ENCODE measurements around the gene PLCL1.
A peak's percentile ranks its signal among the peaks of the same experiment; 100 is the strongest.

The PLCL1 gene

DNA sequence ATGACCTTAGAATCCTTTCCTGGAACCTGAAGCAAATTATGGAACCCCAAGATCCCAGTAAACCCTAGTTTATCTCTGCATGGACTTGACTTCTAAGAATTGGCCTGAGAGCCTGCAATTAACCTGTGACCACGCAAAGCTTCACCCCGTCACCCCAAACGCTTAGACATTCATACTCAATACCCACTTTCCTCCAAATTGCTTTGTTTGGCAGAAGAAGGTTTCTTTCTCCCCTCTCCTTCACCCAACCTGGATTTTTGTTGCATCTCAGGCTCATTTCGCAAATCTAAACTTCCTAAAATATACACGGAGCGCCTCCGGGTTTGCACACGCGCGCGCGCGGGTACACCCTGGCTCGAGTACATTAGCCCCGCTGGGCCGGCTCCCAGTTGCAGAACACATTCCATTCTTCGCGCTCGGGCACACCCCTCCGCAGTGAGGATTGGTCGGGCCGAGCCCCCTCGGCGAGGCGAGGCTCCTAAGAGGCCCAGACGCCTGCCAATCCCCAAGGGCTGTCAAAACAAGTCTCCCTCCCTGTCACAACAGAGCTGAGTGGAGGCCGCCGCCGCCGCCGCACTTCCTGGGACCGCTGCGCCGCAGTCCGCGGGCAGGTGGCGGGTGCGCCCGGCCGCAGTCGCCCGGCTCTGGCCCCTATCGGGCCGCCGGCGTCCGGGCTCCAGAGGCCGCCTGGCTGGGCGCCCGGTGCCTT is at the start of gene PLCL1:
TSS of gene PLCL1 (plus strand) at position 545 of the 709 bp plus-strand sequence.
- peak; percentile 39 for DNase-seq

DNA sequence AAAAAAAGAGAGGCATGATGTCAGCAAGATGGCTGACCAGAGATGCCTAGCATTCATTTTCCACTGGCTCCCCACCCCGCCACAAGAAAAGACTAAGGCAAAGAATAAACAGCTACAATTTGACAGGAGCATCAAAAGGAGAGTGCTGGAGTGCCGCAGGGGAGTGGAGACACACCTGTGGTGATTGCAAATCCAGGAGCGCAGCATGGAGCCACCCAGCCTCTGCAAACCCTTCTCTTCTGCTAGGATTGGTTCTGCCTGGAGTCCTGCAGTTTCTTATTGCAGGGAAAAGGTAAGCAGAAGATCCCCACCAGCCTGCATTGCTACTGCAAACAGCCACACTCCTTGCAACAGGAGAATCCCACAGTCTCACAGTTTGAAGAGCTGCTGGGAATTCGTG is 45.4 kb upstream of the PLCL1 start:
- no peak for DNase-seq

DNA sequence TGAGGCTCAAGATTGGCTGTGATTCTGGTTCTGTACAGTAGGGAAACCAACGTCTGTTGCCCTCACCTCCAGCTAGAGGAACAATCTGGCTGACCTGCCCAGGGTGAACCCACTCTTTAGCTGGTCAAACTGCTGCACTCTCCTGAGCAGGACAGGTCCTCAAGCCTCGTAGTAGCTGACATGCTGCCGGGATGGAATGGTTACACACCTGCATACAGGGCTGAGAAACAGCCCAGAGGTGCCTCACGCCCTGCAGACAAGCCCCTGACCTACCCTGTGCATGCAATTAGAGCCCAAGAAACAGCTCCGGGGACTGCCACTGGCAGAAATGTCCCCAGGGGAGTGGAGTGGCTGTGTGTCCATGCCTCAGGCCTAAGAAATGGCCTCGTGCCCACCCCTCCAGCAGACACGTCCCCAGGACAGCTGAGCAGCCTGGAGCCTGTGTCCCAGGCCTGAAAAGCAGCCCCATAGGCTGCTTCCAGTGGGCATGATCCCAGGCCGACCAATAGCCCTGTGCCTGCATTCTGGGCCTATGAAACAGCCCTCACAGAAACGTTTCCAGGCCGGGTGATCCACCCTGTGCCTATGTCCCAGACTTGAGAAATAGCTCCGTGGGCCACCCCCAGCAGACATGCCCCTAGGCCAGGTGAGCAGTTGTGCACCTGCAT is 44.6 kb upstream of the PLCL1 start:
- DNase-seq: no peak

DNA sequence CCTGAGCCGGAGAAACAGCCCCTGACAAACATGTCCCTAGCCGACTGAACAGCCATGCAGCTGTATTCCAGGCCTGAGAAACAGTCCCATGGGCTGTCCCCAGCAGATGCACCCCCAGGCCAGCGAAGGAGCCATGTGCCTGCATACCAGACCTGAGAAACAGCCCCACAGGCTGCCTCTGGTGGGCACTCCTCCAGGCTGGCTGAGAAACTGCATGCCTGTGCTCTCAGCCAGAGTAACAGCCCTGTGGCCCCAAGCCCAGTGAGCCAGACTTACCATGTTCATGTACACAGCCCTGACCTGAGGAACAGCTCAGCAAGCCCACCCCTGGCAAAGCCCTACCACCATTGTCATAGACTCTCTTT is 44.1 kb upstream of the PLCL1 start:
- no peak for DNase-seq

DNA sequence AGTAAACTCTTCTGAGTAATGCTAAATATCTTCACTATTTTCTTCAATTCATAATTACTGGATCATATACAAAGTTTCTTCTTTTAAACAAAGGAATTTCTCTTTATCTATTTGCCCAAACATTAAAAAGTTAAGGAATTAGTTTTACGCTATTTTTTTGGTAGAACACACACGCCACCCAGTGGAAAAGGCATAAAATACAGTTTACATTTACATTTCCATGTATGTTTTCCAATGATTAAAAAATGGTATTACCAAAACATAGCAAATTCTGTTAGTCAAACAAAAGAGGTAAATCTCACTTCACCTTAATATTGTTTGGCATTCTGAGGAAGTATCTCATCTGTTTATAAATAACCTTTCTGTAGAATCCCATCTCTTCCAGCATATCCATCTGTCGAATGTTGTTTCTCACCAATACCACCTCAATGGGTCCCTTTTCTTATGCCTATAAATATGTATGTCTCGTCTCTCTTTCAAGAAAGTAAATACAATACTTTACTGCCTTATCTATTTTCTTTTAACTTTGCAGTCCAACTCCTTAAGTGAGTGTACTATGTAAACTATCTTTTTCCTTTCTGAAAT is 26.5 kb upstream of the PLCL1 start:
- DNase-seq: no peak

DNA sequence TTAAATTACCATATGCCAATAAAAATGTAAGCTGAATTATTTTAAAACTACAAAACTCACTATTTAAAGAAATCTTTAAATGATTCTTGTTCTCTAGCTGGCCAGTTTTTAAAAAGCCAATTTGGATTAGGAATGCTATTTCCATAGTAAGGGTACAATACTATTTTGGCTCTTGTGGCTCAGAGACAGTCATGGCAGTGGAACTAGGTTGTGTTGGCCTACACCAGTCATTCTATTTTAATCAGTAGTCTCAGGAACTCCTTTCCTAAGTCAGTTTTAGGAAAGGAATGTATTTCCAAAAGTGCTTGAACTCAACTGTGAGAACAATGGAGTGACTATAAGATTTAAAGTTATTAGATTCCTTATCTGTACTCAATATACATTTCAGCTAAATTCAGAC is 25.1 kb upstream of the PLCL1 start:
- DNase-seq: no peak

DNA sequence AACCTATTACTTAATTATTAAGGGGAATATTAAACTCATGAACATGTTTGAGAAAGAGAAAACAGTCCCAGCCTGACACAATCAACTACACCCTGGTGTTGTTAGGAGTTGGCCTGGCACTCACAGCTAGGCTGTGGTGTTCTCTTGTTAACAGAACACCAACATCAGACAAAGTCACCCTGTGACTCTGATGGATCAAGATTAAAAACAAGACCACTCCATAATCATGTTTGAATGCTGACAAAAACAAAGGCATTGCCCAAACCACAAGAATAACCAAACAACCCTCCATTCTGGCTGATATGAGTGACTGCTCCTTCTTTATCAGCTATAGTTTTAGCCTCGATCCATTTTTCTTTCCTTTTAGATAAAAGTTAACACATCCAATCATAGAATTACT is 22.3 kb upstream of the PLCL1 start:
- DNase-seq: no peak

DNA sequence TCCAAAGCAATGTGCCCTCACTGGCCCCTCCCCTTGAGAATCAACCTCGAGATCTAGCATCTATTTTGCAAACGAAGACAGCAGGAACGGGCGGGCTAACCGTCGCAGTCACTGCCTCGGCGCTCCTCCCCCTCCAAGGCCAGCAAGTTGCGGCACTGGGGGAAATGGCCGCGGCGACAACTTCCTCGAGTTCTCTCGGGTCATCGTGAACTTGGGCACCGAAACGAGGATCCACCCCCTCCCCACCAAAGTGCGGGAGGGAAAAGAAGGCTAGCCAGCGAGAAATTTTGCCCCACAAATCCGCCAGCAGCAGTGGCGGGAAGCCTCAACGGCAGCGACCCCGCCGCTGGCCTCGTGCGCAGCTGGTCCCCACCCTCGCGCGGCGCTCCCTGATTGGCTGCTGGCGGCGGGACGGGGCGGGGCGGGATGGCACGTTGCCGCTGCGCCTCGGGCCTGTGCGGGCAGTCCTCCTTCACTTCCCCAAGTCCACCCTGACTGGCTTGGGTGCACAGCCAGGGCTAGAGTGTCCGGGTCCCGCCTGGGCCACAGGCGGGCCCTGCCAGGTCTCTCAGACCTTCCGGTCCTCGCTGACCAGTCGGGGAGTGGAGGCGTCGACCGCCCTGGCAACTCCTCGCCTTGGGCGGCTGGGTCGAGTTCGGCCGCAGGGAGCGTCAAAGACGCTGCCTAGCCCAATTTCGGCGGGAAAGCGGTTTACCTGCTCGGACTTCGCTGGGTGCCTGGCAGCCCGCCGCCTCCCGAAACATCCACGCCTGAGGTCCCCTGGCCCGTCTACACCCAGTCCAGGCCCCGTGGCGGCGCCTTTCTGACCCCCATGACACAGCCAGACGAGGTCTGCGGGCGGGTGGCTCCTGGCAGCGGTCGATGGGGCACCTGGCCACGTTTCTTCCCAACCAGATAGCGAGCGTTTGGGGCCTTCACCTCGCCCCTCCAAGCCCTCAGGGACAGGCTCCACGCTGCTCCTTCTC is 19.1 kb upstream of the PLCL1 start, which contains the start of gene BOLL:
TSS of gene BOLL (minus strand) at position 364 of the 986 bp plus-strand sequence. CDS start 3,469 bp downstream, outside the sequence.
- no peak for DNase-seq

DNA sequence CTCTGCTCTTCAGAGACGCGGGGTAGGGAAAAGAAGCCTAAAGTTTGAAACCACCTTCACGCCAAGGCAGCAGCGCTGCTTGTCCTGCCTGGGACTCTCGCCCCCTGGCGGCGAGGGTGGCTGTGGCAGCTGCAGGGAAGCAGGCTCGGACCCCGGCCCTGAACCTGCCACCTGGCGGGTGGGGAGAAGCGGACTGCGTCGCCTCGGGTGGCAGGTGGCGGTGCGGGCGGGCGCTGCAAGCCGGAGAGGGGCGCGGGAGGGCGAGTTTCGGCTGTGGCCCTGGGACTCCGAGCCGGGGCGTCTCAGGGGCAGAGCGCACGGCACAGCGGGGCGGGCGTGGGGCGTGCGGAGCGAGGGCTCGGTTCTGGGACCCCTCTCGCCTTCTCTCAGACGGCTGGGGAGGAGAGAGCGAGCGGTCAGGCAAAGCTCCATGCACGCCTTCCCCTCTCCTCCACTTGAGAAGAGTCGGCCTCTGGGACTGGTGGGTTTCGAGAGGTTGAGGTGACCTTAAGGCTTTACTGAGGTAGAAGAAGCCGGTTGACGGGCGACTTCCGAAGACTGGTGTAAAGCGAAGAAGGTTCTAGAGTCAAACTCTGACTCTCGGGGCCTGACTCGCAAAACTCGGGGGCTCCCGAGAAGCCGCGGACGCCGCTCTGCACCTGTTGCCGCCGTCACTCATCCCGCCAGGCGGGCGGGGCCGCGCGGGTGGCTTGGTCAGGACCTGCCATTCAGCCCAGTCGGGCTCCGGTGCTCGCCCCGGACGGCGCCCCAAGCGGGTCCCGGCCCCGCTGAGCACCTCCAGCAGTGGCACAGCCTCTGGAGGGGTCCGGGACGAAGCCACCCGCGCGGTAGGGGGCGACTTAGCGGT is 18.1 kb upstream of the PLCL1 start:
- no peak for DNase-seq

DNA sequence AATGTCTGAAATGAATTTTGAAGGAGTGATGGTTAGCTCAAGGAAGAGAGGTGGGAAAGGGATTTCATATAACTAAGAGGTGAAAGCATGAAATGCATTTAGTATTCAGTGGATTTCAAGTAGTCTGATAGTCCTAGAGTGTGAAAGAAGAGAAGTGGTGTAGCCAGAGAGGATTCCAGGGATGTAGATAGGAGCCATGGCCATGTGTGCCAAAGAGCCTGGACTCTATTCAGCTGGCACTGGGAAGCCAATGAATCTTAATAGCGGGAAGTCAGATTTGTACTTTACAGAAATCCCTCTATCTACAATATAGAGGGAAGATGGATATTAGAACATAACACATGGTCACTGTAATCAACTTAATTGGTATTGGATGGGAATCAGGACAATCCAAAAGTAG is 10.9 kb upstream of the PLCL1 start:
- no peak for DNase-seq

DNA sequence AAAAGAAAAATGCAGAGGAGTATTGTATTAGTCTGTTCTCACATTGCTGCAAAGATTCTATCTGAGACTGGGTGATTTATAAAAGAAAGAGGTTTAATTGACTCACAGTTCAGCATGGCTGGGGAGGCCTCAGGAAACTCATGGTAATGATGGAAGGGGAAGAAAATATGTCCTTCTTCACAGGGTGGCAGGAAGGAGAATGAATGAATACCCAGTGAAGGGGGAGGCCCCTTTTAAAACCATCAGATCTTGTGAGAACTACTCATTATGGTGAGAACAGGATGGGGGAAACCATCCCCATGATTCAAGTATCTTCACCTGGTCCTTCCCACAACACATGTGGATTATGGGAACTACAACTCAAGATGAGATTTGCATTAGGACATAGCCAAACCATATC is 9.1 kb upstream of the PLCL1 start:
- no peak for DNase-seq

DNA sequence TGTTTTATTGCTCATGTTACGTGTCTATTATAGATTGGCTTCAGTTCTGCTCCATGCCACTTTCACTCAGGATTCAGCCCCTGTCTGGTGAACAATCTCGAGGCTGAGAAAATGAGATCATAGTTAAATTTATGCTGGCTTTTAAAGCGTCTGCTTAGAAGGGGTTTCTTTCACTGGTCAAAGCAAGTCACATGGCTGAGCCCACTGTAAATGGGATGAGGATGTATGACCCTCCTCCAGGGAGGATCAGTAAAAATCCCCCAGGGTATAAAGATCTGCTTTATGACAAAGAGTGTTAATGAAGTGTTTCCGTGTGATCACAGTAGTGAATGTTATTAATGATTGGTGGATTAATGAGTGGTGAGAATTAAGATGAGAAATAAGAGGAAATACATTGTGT is 6.2 kb upstream of the PLCL1 start:
- no peak for DNase-seq

DNA sequence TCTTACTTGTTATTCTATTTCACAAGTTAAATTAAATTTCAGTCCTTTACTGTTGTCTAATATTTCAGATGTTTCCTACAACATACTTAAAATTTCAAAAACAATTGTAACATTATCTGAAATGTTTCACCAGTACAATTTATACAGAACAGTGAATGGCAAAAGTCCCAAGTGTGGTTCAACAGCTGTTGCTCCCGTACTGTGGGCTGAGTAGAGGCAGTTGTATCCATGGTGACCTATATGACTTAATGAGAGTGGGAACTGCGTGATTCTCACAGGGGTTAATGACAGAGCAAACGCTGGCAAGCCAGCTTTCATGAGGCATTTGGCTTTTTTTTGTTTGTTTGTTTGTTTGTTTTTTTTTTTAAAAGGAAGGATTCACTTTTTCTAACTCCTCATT is 5.3 kb upstream of the PLCL1 start:
- DNase-seq: no peak

DNA sequence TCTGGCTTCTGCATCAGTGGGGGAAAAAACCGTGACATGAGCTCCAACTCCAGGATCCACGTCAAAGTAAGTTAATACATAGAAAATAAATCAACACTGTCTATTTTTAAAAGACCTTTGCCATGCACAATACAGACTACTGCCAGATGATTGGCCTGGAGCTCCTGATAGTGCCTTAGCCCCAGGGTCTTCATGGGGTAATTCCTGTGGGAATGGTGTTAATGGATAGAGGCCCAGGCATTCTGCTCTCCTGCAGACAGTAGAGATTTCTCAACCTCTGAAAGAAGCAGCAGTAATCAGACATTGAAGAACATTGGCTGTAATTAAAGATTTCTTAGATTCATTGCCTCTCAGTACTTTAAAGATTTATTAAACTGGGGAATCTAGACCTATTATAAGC is 4.3 kb upstream of the PLCL1 start:
- DNase-seq: no peak

DNA sequence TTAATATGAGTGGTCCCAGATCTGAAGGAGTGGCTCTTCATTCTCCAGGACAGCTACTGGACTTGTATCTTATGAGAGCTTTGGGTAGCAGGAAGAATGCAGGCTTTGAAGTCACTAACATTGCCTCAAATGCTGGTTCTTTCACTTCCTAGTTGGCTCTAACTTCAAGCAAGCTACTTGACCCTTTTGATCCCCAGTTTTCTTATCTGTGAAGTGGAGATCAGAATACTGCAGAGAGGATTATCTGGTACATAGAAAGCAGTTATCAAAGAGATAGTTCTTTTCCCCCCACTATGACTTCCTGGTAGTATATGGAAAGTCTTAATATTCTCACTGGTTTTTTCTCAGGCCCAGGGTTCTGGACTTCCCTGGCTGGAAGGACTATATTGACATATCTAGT is 3.4 kb upstream of the PLCL1 start:
- DNase-seq: no peak

DNA sequence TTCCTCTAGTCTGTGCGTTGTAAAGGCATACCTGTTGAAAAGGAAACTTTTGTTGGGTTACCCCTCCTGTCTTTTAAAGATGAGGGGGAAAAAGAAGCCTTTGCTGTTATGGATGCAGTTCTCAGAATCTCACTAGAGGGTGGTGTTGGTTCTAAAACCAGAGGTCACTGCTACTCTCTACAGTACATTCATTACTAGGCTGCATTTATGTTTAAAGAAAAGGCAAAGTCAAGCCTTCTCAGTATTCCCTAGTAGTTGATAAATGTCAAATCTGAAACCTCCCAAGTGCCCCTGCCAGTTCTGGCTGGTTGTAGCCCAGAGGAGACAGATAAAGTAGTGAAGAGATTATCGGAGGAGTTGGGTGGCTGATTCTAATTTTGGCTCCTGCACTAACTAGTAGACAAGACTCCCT is 1.4 kb upstream of the PLCL1 start:
- DNase-seq: no peak

DNA sequence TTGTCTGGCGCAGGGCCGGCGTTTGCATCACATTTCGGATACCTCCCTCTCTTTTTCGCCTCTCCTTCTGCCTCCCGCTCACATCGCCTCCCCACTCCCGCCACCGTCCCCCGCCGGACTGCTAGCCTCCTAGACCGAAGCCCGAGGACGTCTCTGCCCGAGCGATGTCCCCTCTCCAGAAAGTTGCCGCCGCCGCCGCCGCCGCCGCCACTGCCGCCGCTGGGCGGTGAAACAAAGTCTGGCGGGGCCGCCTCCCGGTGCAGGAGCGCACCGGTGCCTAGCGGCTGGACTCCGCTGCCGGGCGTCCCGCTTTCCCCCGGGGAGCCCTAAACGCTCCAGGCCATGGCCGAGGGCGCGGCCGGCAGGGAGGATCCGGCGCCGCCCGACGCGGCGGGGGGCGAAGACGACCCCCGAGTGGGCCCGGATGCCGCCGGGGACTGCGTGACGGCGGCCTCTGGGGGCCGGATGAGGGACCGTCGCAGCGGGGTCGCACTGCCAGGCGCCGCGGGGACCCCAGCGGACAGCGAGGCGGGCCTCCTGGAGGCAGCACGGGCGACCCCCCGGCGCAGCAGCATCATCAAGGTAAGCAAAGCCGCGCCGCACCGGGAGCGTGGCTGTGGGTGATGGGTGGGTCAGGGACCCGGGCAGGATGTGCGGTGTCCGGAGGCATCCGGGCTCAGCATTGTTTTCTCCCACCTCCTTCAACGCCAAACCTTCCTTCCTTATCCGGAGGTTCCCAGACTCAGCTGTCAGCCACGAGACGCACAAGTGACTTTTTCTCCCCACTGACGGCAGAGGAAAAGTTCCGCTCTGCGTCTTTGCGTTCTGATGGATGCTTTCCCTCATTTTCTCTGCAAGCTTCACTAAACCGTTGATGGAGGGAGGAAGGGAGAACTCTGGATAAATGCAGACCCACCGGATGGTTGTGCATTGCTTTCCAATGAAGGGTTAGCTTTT is 643 bp downstream of the PLCL1 start:
- no peak for DNase-seq

DNA sequence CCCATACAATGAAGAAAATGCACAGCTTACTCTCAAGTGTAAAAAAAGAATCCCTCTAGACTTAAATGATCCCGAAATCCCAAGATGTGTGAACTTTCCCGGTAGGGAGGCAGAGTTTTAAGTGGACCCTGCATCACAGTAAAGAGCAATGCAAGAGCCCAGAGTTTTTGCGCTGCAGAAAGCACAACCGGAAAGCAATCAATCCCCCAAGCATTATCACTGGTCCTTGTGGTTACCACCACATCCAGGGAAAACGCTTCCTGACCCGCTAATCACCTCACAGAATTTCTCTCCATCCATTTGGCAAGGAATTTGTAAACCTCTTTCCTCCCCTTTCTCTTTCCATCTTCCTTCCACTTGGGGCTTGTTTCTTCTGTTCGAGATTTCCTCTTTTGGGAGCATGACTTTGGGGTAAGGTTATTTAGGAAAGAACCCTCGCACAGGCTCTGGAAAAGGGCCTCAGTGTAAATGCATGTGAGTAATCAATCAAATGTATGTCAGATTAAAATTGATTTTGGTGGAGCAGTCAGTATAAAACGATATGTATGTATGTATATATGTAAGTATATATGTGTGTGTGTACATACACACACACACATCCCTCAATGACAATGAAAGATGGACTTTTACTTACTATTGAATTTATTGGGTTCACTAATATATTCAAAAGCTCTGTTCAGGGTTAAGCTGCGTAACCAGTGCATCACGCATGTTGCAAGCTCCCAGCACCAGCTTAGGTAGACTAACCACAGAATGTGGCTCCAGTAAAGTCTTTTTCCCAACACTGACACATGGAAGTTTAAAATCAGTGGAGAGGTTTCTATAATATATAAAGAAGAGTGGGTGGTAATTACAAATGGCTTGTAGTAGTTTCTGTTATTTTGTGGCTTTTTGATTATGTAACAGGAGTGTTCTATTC is 1.6 kb downstream of the PLCL1 start:
- no peak for DNase-seq

DNA sequence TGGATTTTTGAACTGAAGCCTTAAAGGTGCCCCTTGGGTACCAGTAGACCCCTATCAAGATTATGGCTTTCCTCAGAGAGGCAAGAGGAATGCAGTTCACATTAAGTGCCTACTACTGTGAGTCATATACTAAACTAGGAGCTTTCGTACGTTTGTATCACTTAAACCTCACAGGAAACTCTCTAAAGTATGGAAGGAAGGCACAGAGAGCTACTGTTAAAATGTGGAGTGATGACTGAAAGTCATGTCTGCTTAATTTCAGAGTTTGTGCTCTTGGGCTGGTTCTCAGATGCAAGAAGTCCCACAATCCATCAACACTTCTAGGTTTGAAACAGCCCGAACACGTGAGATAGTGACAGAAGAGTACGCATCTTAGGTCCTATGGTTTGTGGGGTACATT is 4.7 kb downstream of the PLCL1 start:
- DNase-seq: no peak

DNA sequence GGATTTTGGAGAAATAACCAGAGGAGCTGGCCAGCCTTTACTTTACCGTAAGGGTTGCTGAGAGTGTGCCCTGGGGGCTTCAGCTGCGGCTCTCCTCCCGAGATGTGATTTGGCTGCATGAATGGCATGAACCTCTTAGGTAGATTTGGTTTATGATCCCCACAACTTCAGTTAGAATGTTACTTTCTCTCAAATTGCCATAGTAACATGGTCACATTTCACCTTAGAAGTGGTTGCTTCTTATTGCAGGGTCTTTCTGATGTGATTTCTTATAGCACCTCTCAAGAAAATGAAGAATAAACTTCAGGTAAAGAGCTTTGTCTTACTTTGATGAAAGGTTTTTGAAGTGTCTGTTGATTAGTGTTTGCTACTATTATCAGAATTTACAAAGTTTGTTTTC is 5.6 kb downstream of the PLCL1 start:
- DNase-seq: no peak

Measured in NCI-H446 treated with DMSO at 0.1 percent for 48 hours (cell line).